NT2/D1 (cell line): ENCODE results near the gene PHOSPHO1.
A peak's percentile ranks its signal among the peaks of the same experiment; 100 is the strongest.
"Not testable (repeated sequence)": the region's sequence is repeated elsewhere in the genome, so short reads cannot be mapped to it uniquely, and the experiment has no call there.

Source experiments
- DNase-seq: peaks from one replicate; pipeline ENCODE4 v3.0.0-alpha.2; 2011; ENCODE audit warnings: low read depth, low spot score
- H3K27me3 ChIP-seq: 2 replicates; pipeline ENCODE4 v1.6.0; 2011; ENCODE audit warnings: mild to moderate bottlenecking; ENCODE audit not compliant: insufficient read length, insufficient read depth
- H3K36me3 ChIP-seq: 2 replicates; pipeline ENCODE4 v1.6.1; 2011; ENCODE audit warnings: mild to moderate bottlenecking, low read length, mixed read lengths; ENCODE audit not compliant: insufficient read depth, insufficient read length
- H3K4me1 ChIP-seq: 2 replicates; pipeline ENCODE4 v1.5.1; 2011; ENCODE audit not compliant: insufficient read depth, insufficient read length
- H3K4me3 ChIP-seq: 2 replicates; pipeline ENCODE4 v1.5.1; 2011; ENCODE audit warnings: low read depth; ENCODE audit not compliant: insufficient read length
- H3K9ac ChIP-seq: 2 replicates; pipeline ENCODE4 v1.6.0; 2011; ENCODE audit warnings: low read depth; ENCODE audit not compliant: insufficient read length
- H3K9me3 ChIP-seq: 2 replicates; pipeline ENCODE4 v1.5.1; 2011; ENCODE audit warnings: mild to moderate bottlenecking, low read length; ENCODE audit not compliant: insufficient read depth
- SUZ12 ChIP-seq: IDR thresholded peaks from 2 replicates; pipeline ENCODE4 v1.6.1; 2011; ENCODE audit not compliant: insufficient read length, insufficient read depth; ENCODE audit errors: extremely low read depth
- YY1 ChIP-seq: IDR thresholded peaks from 2 replicates; pipeline ENCODE4 v1.6.1; 2011; ENCODE audit not compliant: insufficient read length, insufficient read depth
- ZNF274 ChIP-seq: IDR thresholded peaks from 2 replicates; pipeline ENCODE4 v1.6.1; 2011; ENCODE audit warnings: mild to moderate bottlenecking, low read depth, low read length

PHOSPHO1 gene

GRCh38 chr17:49267912-49268311, 37.3 kb upstream of the PHOSPHO1 start:
- no peak overlapping the region for H3K4me3 ChIP-seq
- no peak for DNase-seq
- no peak overlapping the region for H3K9ac ChIP-seq
- H3K9me3 ChIP-seq = no peaks in the 10 kb centered on the region
- H3K27me3 ChIP-seq = no peaks in the 10 kb centered on the region
- no peaks in the 10 kb centered on the region for H3K36me3 ChIP-seq
- TF ChIP-seq SUZ12 (no peak), ZNF274 (no peak), YY1 (no peak)
- H3K4me1 ChIP-seq = peaks cover 4% of the 10 kb centered on the region

GRCh38 chr17:49266233-49266632, 35.6 kb upstream of the PHOSPHO1 start:
- DNase-seq = no peak
- no peak overlapping the region for H3K4me3 ChIP-seq
- no peaks in the 10 kb centered on the region for H3K27me3 ChIP-seq
- no peaks in the 10 kb centered on the region for H3K9me3 ChIP-seq
- TF ChIP-seq ZNF274 (no peak), SUZ12 (no peak), YY1 (no peak)
- no peaks in the 10 kb centered on the region for H3K36me3 ChIP-seq
- no peak overlapping the region for H3K9ac ChIP-seq
- H3K4me1 ChIP-seq = peaks cover 4% of the 10 kb centered on the region

DNA sequence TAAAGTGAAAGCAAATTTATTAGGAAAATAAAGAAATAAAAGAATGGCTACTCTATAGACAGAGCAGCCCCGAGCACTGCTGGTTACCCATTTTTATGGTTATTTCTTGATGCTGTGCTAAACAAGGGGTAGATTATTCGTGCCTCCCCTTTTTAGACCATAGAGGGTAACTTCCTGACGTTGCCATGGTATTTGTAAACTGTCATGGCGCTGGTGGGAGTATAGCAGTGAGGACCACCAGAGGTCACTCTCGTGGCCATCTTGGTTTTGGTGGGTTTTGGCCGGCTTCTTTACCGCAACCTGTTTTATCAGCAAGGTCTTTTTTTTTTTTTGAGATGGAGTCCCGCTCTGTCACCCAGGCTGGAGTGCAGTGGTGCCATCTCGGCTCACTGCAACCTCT, 31.0 kb upstream of the PHOSPHO1 start:
- not testable (repeated sequence) for H3K9me3 ChIP-seq, H3K9ac ChIP-seq, H3K4me3 ChIP-seq, H3K36me3 ChIP-seq, DNase-seq, H3K4me1 ChIP-seq
- peaks cover 11% of the 10 kb centered on the region for H3K27me3 ChIP-seq

DNA sequence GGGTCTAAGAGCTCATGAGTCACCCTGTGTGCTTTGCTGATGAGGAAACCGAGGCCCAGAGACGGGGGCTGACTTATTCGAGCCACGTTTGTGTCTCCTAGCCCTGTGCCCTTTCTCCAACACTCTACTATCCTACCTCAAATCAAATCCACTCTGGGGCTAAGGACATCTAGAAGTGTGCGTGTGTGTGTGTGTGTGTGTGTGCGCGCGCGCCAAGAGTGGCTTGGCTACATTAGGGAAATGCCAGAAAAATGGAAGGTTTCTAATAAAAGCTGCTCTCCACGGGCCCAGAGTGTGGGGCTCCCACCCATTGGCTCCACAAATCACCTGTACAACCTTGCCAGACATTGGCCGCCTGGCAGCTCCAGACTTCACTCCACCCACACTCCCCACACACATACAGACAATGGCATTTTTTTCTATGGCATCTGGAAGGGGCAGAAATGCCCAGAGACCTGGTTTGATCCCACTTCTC, 30.3 kb upstream of the PHOSPHO1 start:
- Histone ChIP-seq H3K4me1 (no peaks in the 10 kb centered on the region), H3K9ac (peak overlapping the region; percentile 81), H3K9me3 (no peaks in the 10 kb centered on the region), H3K27me3 (peaks cover 11% of the 10 kb centered on the region), H3K36me3 (no peaks in the 10 kb centered on the region), H3K4me3 (peak overlapping the region; percentile 61)
- DNase-seq = no peak
- TF ChIP-seq ZNF274 (no peak), YY1 (no peak), SUZ12 (no peak)

- H3K4me3 ChIP-seq = peak overlapping the region; percentile 61
- H3K9me3 ChIP-seq = no peaks in the 10 kb centered on the region
- H3K27me3 ChIP-seq = peaks cover 11% of the 10 kb centered on the region
- H3K4me1 ChIP-seq = no peaks in the 10 kb centered on the region
- H3K36me3 ChIP-seq = no peaks in the 10 kb centered on the region
- DNase-seq = no peak
- peak overlapping the region; percentile 81 for H3K9ac ChIP-seq
- no peak for TF ChIP-seq SUZ12
- no peak for TF ChIP-seq YY1
Observed at GRCh38 chr17:49260011-49260816, 29.6 kb upstream of the PHOSPHO1 start.

DNA sequence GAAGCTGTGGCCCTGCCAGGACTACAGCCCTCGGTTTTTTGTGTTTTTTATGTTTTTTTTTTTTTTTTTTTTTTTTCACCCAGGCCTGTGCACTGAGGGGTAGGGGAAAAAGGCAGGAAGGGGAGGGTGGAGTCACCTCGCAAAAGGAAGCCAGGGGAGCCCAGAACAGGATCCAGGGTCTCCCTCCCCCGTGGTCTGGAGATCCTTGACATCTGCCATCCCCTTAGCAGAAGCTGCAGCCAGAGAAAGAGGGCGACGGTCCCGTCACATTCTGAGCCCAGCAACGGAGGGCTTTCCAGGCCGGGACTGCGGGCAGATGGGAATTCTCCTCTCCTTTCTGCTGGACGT, 29.1 kb upstream of the PHOSPHO1 start:
- Histone ChIP-seq H3K9ac (peak overlapping the region; percentile 81), H3K9me3 (no peaks in the 10 kb centered on the region), H3K4me1 (no peaks in the 10 kb centered on the region), H3K27me3 (peaks cover 11% of the 10 kb centered on the region), H3K4me3 (peak overlapping the region; percentile 61), H3K36me3 (no peaks in the 10 kb centered on the region)
- no peak for DNase-seq
- TF ChIP-seq SUZ12 (no peak), ZNF274 (no peak), YY1 (no peak)

- TF ChIP-seq YY1 = no peak
- TF ChIP-seq ZNF274 = no peak
- no peak for TF ChIP-seq SUZ12
- Histone ChIP-seq H3K27me3 (peaks cover 11% of the 10 kb centered on the region), H3K4me1 (no peaks in the 10 kb centered on the region), H3K9me3 (no peaks in the 10 kb centered on the region), H3K4me3 (no peak overlapping the region), H3K36me3 (no peaks in the 10 kb centered on the region), H3K9ac (no peak overlapping the region)
- DNase-seq = no peak
Observed at GRCh38 chr17:49258394-49258793, 27.8 kb upstream of the PHOSPHO1 start.
